ENCODE measurements around the gene ZNF835. TPM values are rescaled to one million over a fixed set of nuclear protein-coding genes. Genes with fewer than 3 reads are reported as not detected.

ZNF835 gene
- total RNA-seq, 2 donors from 2014 or later = 0.13 to 0.42 TPM

- Histone ChIP-seq H3K4me1 (ENCODE audit: control insufficient read depth, insufficient read depth, low read length) (no peaks in the 10 kb centered on the region), H3K9ac (ENCODE audit: extremely low read depth, low read length, poor library complexity, severe bottlenecking) (no peak overlapping the region), H3K4me3 (ENCODE audit: low read length) (no peak overlapping the region), H3K27ac (ENCODE audit: low read depth, low read length) (no peak overlapping the region), H3K27me3 (ENCODE audit: control insufficient read depth, insufficient read depth, low read length, poor library complexity, severe bottlenecking) (no peaks in the 10 kb centered on the region), H3K36me3 (ENCODE audit: control insufficient read depth, insufficient read depth, low read length) (no peaks in the 10 kb centered on the region), H3K9me3 (ENCODE audit: control insufficient read depth, low read length) (peaks cover 24% of the 10 kb centered on the region)
- no peaks in the 10 kb centered on the region for H3K27me3 Mint-ChIP-seq (ENCODE audit: insufficient read depth)
- WGBS, 2 experiments (ENCODE audit: insufficient coverage in 1 of 2, insufficient read length in 1 of 2) = 94 to 98% methylated on average over 30 to 43 of the region's 43 CpGs
- no peak overlapping the region for H3K27ac Mint-ChIP-seq
- no peak for DNase-seq
- H3K36me3 Mint-ChIP-seq (ENCODE audit: low read depth) = no peaks in the 10 kb centered on the region
- peaks cover 94% of the 10 kb centered on the region for H3K9me3 Mint-ChIP-seq
- no peaks in the 10 kb centered on the region for H3K4me1 Mint-ChIP-seq
- TF ChIP-seq, protein P1, sequence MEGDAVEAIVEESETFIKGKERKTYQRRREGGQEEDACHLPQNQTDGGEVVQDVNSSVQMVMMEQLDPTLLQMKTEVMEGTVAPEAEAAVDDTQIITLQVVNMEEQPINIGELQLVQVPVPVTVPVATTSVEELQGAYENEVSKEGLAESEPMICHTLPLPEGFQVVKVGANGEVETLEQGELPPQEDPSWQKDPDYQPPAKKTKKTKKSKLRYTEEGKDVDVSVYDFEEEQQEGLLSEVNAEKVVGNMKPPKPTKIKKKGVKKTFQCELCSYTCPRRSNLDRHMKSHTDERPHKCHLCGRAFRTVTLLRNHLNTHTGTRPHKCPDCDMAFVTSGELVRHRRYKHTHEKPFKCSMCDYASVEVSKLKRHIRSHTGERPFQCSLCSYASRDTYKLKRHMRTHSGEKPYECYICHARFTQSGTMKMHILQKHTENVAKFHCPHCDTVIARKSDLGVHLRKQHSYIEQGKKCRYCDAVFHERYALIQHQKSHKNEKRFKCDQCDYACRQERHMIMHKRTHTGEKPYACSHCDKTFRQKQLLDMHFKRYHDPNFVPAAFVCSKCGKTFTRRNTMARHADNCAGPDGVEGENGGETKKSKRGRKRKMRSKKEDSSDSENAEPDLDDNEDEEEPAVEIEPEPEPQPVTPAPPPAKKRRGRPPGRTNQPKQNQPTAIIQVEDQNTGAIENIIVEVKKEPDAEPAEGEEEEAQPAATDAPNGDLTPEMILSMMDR (conservative IDR thresholded peaks at IDR 0.05) = no peak
- no peak overlapping the region for H3K4me3 Mint-ChIP-seq
Observed at GRCh38 chr19:56664511-56664910, 7.0 kb downstream of the ZNF835 start.

GRCh38 chr19:56663931-56664500 is 7.5 kb downstream of the ZNF835 start:
- Histone ChIP-seq H3K9ac (ENCODE audit: extremely low read depth, low read length, poor library complexity, severe bottlenecking) (no peak overlapping the region), H3K4me1 (ENCODE audit: control insufficient read depth, insufficient read depth, low read length) (no peaks in the 10 kb centered on the region), H3K27ac (ENCODE audit: low read depth, low read length) (no peak overlapping the region), H3K9me3 (ENCODE audit: control insufficient read depth, low read length) (peaks cover 28% of the 10 kb centered on the region), H3K4me3 (ENCODE audit: low read length) (no peak overlapping the region), H3K27me3 (ENCODE audit: control insufficient read depth, insufficient read depth, low read length, poor library complexity, severe bottlenecking) (no peaks in the 10 kb centered on the region), H3K36me3 (ENCODE audit: control insufficient read depth, insufficient read depth, low read length) (no peaks in the 10 kb centered on the region)
- no peak overlapping the region for H3K27ac Mint-ChIP-seq
- no peaks in the 10 kb centered on the region for H3K36me3 Mint-ChIP-seq (ENCODE audit: low read depth)
- H3K9me3 Mint-ChIP-seq = peaks cover 96% of the 10 kb centered on the region
- DNase-seq = no peak
- TF ChIP-seq, protein P1 (conservative IDR thresholded peaks at IDR 0.05) = no peak
- no peaks in the 10 kb centered on the region for H3K27me3 Mint-ChIP-seq (ENCODE audit: insufficient read depth)
- WGBS, 2 experiments (ENCODE audit: insufficient coverage in 1 of 2, insufficient read length in 1 of 2) = 91 to 92% methylated on average over 46 to 60 of the region's 60 CpGs
- H3K4me3 Mint-ChIP-seq = no peak overlapping the region
- H3K4me1 Mint-ChIP-seq = no peaks in the 10 kb centered on the region

DNA sequence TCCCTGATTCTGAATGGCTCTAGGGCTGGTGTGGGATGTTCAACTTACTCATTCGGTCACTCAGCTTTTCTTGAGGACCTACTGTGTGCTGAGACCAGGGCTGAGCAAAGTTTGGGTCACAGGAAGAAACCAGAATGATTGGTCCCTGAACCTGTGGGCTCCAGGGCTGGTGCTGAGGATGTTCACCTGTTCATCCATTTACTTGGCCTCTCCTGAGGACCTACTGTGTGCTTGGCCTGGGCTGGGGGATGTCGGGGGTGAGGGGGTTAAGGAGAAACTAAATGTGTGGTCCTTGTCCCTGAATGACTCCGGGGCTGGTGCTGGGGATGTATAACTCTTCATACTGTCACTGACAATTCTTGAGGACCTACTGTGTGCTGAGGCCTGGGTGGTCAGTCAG is 10.3 kb downstream of the ZNF835 start:
- Histone ChIP-seq H3K27ac (ENCODE audit: low read depth, low read length) (no peak overlapping the region), H3K36me3 (ENCODE audit: control insufficient read depth, insufficient read depth, low read length) (no peaks in the 10 kb centered on the region), H3K4me3 (ENCODE audit: low read length) (no peak overlapping the region), H3K9ac (ENCODE audit: extremely low read depth, low read length, poor library complexity, severe bottlenecking) (no peak overlapping the region), H3K27me3 (ENCODE audit: control insufficient read depth, insufficient read depth, low read length, poor library complexity, severe bottlenecking) (no peaks in the 10 kb centered on the region), H3K4me1 (ENCODE audit: control insufficient read depth, insufficient read depth, low read length) (no peaks in the 10 kb centered on the region), H3K9me3 (ENCODE audit: control insufficient read depth, low read length) (peaks cover 36% of the 10 kb centered on the region)
- TF ChIP-seq, protein P1 (conservative IDR thresholded peaks at IDR 0.05) = no peak
- Mint-ChIP-seq H3K27ac (no peak overlapping the region), H3K9me3 (peaks cover 85% of the 10 kb centered on the region), H3K36me3 (ENCODE audit: low read depth) (no peaks in the 10 kb centered on the region), H3K4me1 (no peaks in the 10 kb centered on the region), H3K27me3 (ENCODE audit: insufficient read depth) (no peaks in the 10 kb centered on the region), H3K4me3 (no peak overlapping the region)
- 71 to 80% methylated on average over 1 to 3 of the region's 3 CpGs for WGBS, 2 experiments (ENCODE audit: insufficient coverage in 1 of 2, insufficient read length in 1 of 2)
- DNase-seq = no peak
